ENCODE results near the gene TFDP2.

DNA sequence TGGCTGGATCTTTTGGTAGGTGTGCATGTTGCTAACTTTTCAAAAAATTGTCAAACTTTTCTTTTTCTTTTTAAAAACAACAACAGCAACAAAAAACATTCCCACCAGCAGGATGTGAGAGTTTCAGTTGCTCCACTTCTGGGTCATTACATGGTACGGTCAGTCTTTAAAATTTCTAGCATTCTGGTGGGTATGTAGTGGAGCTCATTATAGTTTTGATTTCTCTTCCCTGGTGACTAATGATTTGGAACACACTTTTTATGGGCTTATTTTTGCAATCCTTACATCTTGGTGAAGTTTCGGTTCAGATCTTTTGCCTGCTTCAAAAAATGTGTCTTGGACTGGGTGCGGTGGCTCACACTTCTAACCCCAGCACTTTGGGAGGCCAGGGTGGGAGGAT lies 253.6 kb downstream of the TFDP2 start:
- TF ChIP-seq RAD21 (IDR thresholded peaks at IDR 0.05; ENCODE audit: low read depth) (no peak), CTCF (IDR thresholded peaks at IDR 0.05 in 2 of 3, conservative IDR thresholded peaks at IDR 0.05 in 1 of 3; ENCODE audit: borderline replicate concordance in 1 of 3, insufficient read depth in 1 of 3, low read depth in 2 of 3, low read length in 2 of 3) (no peak), SRF (IDR thresholded peaks at IDR 0.05; ENCODE audit: low read depth) (no peak), ZNF274 (IDR thresholded peaks at IDR 0.05; ENCODE audit: low read depth, low read length) (no peak), POLR2AphosphoS5 (IDR thresholded peaks at IDR 0.05; ENCODE audit: low read depth, low read length) (no peak), SIN3A (IDR thresholded peaks at IDR 0.05; ENCODE audit: low read depth) (no peak), FOSL1 (IDR thresholded peaks at IDR 0.05; ENCODE audit: low read depth) (no peak), EGR1 (IDR thresholded peaks at IDR 0.05; ENCODE audit: low read depth) (no peak)
- TF ChIP-seq, protein P1, sequence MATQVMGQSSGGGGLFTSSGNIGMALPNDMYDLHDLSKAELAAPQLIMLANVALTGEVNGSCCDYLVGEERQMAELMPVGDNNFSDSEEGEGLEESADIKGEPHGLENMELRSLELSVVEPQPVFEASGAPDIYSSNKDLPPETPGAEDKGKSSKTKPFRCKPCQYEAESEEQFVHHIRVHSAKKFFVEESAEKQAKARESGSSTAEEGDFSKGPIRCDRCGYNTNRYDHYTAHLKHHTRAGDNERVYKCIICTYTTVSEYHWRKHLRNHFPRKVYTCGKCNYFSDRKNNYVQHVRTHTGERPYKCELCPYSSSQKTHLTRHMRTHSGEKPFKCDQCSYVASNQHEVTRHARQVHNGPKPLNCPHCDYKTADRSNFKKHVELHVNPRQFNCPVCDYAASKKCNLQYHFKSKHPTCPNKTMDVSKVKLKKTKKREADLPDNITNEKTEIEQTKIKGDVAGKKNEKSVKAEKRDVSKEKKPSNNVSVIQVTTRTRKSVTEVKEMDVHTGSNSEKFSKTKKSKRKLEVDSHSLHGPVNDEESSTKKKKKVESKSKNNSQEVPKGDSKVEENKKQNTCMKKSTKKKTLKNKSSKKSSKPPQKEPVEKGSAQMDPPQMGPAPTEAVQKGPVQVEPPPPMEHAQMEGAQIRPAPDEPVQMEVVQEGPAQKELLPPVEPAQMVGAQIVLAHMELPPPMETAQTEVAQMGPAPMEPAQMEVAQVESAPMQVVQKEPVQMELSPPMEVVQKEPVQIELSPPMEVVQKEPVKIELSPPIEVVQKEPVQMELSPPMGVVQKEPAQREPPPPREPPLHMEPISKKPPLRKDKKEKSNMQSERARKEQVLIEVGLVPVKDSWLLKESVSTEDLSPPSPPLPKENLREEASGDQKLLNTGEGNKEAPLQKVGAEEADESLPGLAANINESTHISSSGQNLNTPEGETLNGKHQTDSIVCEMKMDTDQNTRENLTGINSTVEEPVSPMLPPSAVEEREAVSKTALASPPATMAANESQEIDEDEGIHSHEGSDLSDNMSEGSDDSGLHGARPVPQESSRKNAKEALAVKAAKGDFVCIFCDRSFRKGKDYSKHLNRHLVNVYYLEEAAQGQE (IDR thresholded peaks at IDR 0.05; ENCODE audit: low read depth) = no peak

All from HCT116 (cell line).